Neural cell (in vitro differentiated cells): Measurements from ENCODE around the gene INO80D. TPM values are rescaled to one million over a fixed set of nuclear protein-coding genes. Genes with fewer than 3 reads are reported as not detected.
"Not testable (repeated sequence)": the region's sequence is repeated elsewhere in the genome, so short reads cannot be mapped to it uniquely, and the experiment has no call there.

Source experiments
- H2AFZ ChIP-seq: fragments of 200-600, 300-800 bp; sonication (generic), shearing (Covaris generic); 2 replicates; pipeline ENCODE4 v1.6.0; 2014; ENCODE audit warnings: low read depth, mild to moderate bottlenecking, antibody characterized with exemption, low read length, moderate library complexity
- H3F3A ChIP-seq: fragments of 200-600 bp; shearing (Covaris generic); 2 replicates; pipeline ENCODE4 v1.6.1; 2016; ENCODE audit warnings: mild to moderate bottlenecking, moderate library complexity, mixed read lengths, antibody characterized with exemption, low read length; ENCODE audit not compliant: insufficient read depth, poor library complexity, severe bottlenecking
- H3K27ac ChIP-seq: fragments of 200-600, 300-800 bp; sonication (generic), shearing (Covaris generic); 2 replicates; pipeline ENCODE4 v1.5.1; 2014; ENCODE audit warnings: mild to moderate bottlenecking, low read length, moderate library complexity
- H3K27me3 ChIP-seq: fragments of 300-800, 200-600 bp; sonication (generic), shearing (Covaris generic); 2 replicates; pipeline ENCODE4 v1.6.0; 2014; ENCODE audit warnings: mild to moderate bottlenecking, low read depth, low read length, moderate library complexity; ENCODE audit not compliant: insufficient read depth
- H3K36me3 ChIP-seq: fragments of 300-800, 200-600 bp; sonication (generic), shearing (Covaris generic); 2 replicates; pipeline ENCODE4 v1.5.1; 2014; ENCODE audit warnings: mild to moderate bottlenecking, antibody characterized with exemption, low read length, moderate library complexity; ENCODE audit not compliant: insufficient read depth
- H3K4me2 ChIP-seq: fragments of 300-800, 200-600 bp; sonication (generic), shearing (Covaris generic); 2 replicates; pipeline ENCODE4 v1.6.0; 2014; ENCODE audit warnings: mild to moderate bottlenecking, low read length
- H3K4me3 ChIP-seq: fragments of 300-800, 200-600 bp; sonication (generic), shearing (Covaris generic); 2 replicates; pipeline ENCODE4 v1.5.1; 2014; ENCODE audit warnings: mild to moderate bottlenecking, low read length, moderate library complexity
- H3K79me2 ChIP-seq: fragments of 200-600 bp; shearing (Covaris generic); replicated peaks from 2 replicates; pipeline ENCODE4 v1.6.0; 2014; ENCODE audit warnings: mild to moderate bottlenecking, low read length, moderate library complexity; ENCODE audit not compliant: insufficient read depth
- H3K9ac ChIP-seq: fragments of 300-800, 200-600 bp; sonication (generic), shearing (Covaris generic); 2 replicates; pipeline ENCODE4 v1.6.1; 2016; ENCODE audit warnings: mild to moderate bottlenecking, low read length, mixed read lengths
- H3K9me2 ChIP-seq: fragments of 200-600 bp; shearing (Covaris generic); 2 replicates; pipeline ENCODE4 v1.6.1; 2016; ENCODE audit warnings: mild to moderate bottlenecking, low read length, mixed read lengths; ENCODE audit not compliant: insufficient read depth
- H3K9me3 ChIP-seq: fragments of 200-600, 300-800 bp; sonication (generic), shearing (Covaris generic); 2 replicates; pipeline ENCODE4 v1.6.1; 2016; ENCODE audit warnings: mild to moderate bottlenecking, mixed run types, low read length, moderate library complexity, mixed read lengths
- H4K20me1 ChIP-seq: fragments of 200-600 bp; shearing (Covaris generic); 2 replicates; pipeline ENCODE4 v1.6.1; 2016; ENCODE audit warnings: mild to moderate bottlenecking, mixed run types; ENCODE audit not compliant: insufficient read depth
- CTCF ChIP-seq: fragments of 450-650 bp; IDR thresholded peaks from 2 replicates; pipeline ENCODE4 v1.5.1; 2014; ENCODE audit warnings: antibody characterized with exemption, mild to moderate bottlenecking, moderate library complexity; ENCODE audit not compliant: poor library complexity, severe bottlenecking
- EP300 ChIP-seq: fragments of 450-650 bp; conservative IDR thresholded peaks from 2 replicates; pipeline ENCODE4 v1.6.1; 2014; ENCODE audit warnings: antibody characterized with exemption, mild to moderate bottlenecking, moderate library complexity; ENCODE audit not compliant: poor library complexity, severe bottlenecking
- EZH2 ChIP-seq: fragments of 200-600, 300-800 bp; shearing (Covaris generic), sonication (generic); IDR thresholded peaks from 2 replicates; pipeline ENCODE4 v1.6.1; 2014; ENCODE audit warnings: antibody characterized with exemption, low read length, borderline replicate concordance, mild to moderate bottlenecking; ENCODE audit not compliant: insufficient read depth, poor library complexity, severe bottlenecking
- MXI1 ChIP-seq: fragments of 450-650 bp; conservative IDR thresholded peaks from 2 replicates; pipeline ENCODE4 v1.6.1; 2014; ENCODE audit warnings: antibody characterized with exemption, mild to moderate bottlenecking; ENCODE audit not compliant: poor library complexity, severe bottlenecking
- POLR2AphosphoS5 ChIP-seq: IDR thresholded peaks from 2 replicates; pipeline ENCODE4 v1.6.1; 2012
- RAD21 ChIP-seq: fragments of 450-650 bp; conservative IDR thresholded peaks from 2 replicates; pipeline ENCODE4 v1.6.1; 2014; ENCODE audit warnings: antibody characterized with exemption, mild to moderate bottlenecking, moderate library complexity
- REST ChIP-seq: IDR thresholded peaks from 2 replicates; pipeline ENCODE4 v1.6.1; 2012; ENCODE audit warnings: borderline replicate concordance
- SMC3 ChIP-seq: fragments of 450-650 bp; conservative IDR thresholded peaks from 2 replicates; pipeline ENCODE4 v1.6.1; 2014; ENCODE audit warnings: antibody characterized with exemption, mild to moderate bottlenecking, moderate library complexity; ENCODE audit not compliant: poor library complexity
- TAF1 ChIP-seq: IDR thresholded peaks from 2 replicates; pipeline ENCODE4 v1.6.1; 2012; ENCODE audit warnings: low read depth
- polyA plus RNA-seq: library from polyadenylated mRNA; depleted of rRNA; stranded (reverse); fragments of >200 nt; gene quantifications from 2 replicates; pipeline ENCODE4 v1.2.3, GENCODE V29; 2014

Gene INO80D
- polyA plus RNA-seq, 1 donor from 2014 or later, result 8.7 TPM

- Histone ChIP-seq H4K20me1 (no peaks in the 10 kb centered on the region), H3K4me3 (no peak overlapping the region), H3K9ac (no peak overlapping the region)
These were observed 45.4 kb downstream of the INO80D start for GRCh38 chr2:206040525-206040924.

GRCh38 chr2:206035393-206035792 is 50.6 kb downstream of the INO80D start:
- not testable (repeated sequence) for H3K27ac ChIP-seq, H3K79me2 ChIP-seq, H3K9me2 ChIP-seq, H3F3A ChIP-seq, H3K36me3 ChIP-seq, H3K9ac ChIP-seq, H3K27me3 ChIP-seq, H3K4me3 ChIP-seq, H2AFZ ChIP-seq, H4K20me1 ChIP-seq, H3K9me3 ChIP-seq, H3K4me2 ChIP-seq

More at GRCh38 chr2:206040525-206040924, 45.4 kb downstream of the INO80D start:
- no peak overlapping the region for H2AFZ ChIP-seq
- H3K9me3 ChIP-seq, result no peaks in the 10 kb centered on the region
- no peaks in the 10 kb centered on the region for H3K79me2 ChIP-seq
- H3K9me2 ChIP-seq, result no peaks in the 10 kb centered on the region
- H3K4me2 ChIP-seq, result no peak overlapping the region
- H3F3A ChIP-seq, result no peaks in the 10 kb centered on the region
- H3K36me3 ChIP-seq, result no peaks in the 10 kb centered on the region
- H3K27me3 ChIP-seq, result no peaks in the 10 kb centered on the region
- no peak for TF ChIP-seq EZH2
- no peak for TF ChIP-seq SMC3
- TF ChIP-seq TAF1, result no peak
- no peak for TF ChIP-seq REST
- TF ChIP-seq POLR2AphosphoS5, result no peak
- TF ChIP-seq CTCF, result no peak
- no peak for TF ChIP-seq MXI1
- TF ChIP-seq EP300, result no peak
- no peak for TF ChIP-seq RAD21
- H3K27ac ChIP-seq, result no peak overlapping the region

GRCh38 chr2:206033452-206033851 is 52.5 kb downstream of the INO80D start:
- H3K9ac ChIP-seq, H3K36me3 ChIP-seq, H3K27ac ChIP-seq, H4K20me1 ChIP-seq, H3K79me2 ChIP-seq, H3K9me2 ChIP-seq, H2AFZ ChIP-seq, H3F3A ChIP-seq, H3K4me2 ChIP-seq, H3K4me3 ChIP-seq, H3K9me3 ChIP-seq, H3K27me3 ChIP-seq: not testable (repeated sequence)
